Tibial nerve (tissue), 4 donors: ENCODE data around the gene RAB8B. TPM values are rescaled to one million over a fixed set of nuclear protein-coding genes. Genes with fewer than 3 reads are reported as not detected.

Source experiments
- DNase-seq, 2 donors: peaks; one replicate each; pipeline ENCODE4 v3.0.0-alpha.2; 2019; ENCODE audit warnings: low spot score in 2 of 2
- H3K27ac ChIP-seq, 4 donors: fragments of 200-600 bp; sonication (generic) in 3 of 4; one replicate each; pipeline ENCODE4 v1.5.1; 2017 to 2019; ENCODE audit warnings: mild to moderate bottlenecking in 1 of 4
- H3K27me3 ChIP-seq, 2 donors: fragments of 200-600 bp; sonication (generic) in 1 of 2; one replicate each; pipeline versions ENCODE4 v1.5.1 to v1.6.0; 2017 to 2019
- H3K36me3 ChIP-seq, 3 donors: fragments of 200-600 bp; sonication (generic); one replicate each; pipeline ENCODE4 v1.5.1; 2018 to 2019
- H3K4me1 ChIP-seq, 4 donors: fragments of 200-600 bp; sonication (generic) in 3 of 4; one replicate each; pipeline ENCODE4 v1.5.1; 2017 to 2019
- H3K4me3 ChIP-seq, 4 donors: fragments of 200-600 bp; sonication (generic) in 3 of 4; one replicate each; pipeline ENCODE4 v1.5.1; 2017 to 2019; ENCODE audit warnings: mild to moderate bottlenecking in 1 of 4, moderate library complexity in 1 of 4
- H3K9me3 ChIP-seq, 4 donors: fragments of 200-600 bp; sonication (generic) in 3 of 4; one replicate each; pipeline ENCODE4 v1.5.1; 2017 to 2019
- EP300 ChIP-seq, 2 donors: sonication (generic); formaldehyde crosslinking; IDR thresholded peaks; one replicate each; pipeline ENCODE4 v1.6.1; 2017; ENCODE audit warnings: antibody characterized with exemption in 2 of 2, mild to moderate bottlenecking in 1 of 2
- POLR2A ChIP-seq, 2 donors: fragments of 450-650 bp; IDR thresholded peaks; one replicate each; pipeline ENCODE4 v1.6.1; 2017; ENCODE audit warnings: antibody characterized with exemption in 2 of 2, mild to moderate bottlenecking in 2 of 2, moderate library complexity in 2 of 2
- WGBS, 2 donors: methylation state at CpG; one replicate each; pipeline ENCODE4 v1.1.5; 2018; 5-methylcytosine and 5-hydroxymethylcytosine counted together
- total RNA-seq, 4 donors: library from RNA; depleted of rRNA; stranded (reverse); fragments of >200 nt; gene quantifications; one replicate each; pipeline ENCODE4 v1.1.0, GENCODE V29; 2016
- TF ChIP-seq, protein P1 (sequence below), 5 experiments: fragments of 200-600 bp in 3 of 5; fragments of 450-650 bp in 2 of 5; sonication (generic) in 3 of 5; IDR thresholded peaks; one replicate each; pipeline ENCODE4 v1.5.1; 2016 to 2019; ENCODE audit warnings: antibody characterized with exemption in 5 of 5, mild to moderate bottlenecking in 3 of 5, moderate library complexity in 2 of 5

RAB8B gene
- total RNA-seq, 4 donors from 2014 or later, result 32.9 to 45.0 (median 42.5) TPM

DNA sequence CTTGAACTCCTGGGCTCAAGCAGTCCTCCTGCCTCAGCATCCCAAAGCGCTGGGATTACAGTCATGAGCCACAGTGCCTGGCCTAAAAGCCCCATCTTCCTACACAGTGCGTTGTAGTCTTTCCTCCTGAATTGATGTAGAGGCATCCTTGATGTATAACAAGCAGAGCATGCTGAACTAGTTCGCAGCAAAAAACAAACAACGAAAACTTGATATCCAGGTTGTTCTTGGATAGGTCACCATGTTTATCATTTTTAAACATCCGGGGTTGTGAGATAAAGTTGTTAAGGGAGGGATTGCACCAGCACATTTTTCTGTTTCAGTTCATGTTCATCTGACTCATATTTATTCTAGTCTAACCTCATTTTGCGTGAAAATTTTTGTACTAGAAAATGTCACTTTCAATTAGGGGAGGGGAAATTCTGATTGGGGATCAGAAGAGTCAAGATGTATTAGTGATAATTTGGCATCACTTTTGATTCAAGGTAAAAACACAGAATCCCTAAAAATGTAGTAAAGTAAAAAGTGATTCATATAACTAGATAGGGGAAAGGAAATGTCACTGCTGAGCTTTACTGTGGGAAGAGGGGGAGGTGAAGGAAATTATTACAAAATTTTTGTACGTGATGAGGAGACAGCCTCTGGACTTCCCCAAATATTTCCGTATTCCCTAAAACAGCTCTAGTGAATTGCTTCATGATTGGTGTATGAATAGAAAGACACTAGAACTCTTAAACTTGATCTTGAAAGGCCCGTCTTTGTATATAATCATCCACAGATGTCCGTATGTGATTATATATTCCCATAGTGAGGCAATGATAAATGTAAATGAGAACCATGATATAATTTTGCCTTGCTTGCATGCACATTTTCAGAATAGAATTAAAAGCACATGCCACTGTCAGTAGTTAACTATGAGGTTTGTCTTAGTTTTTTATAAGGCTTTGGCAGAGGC is 22.9 kb downstream of the RAB8B start:
- Histone ChIP-seq H3K27ac (peak overlapping the region; percentile 25 to 93 (median 78)), H3K27me3 (no peaks in the 10 kb centered on the region), H3K4me1 (peaks cover 5 to 65% (median 42%) of the 10 kb centered on the region in 4 donors), H3K36me3 (no peaks in the 10 kb centered on the region), H3K4me3 (no peak overlapping the region), H3K9me3 (no peaks in the 10 kb centered on the region)
- peak in 1 of 2 donors; percentile 46 for TF ChIP-seq EP300 (IDR thresholded peaks at IDR 0.05)
- no peak for TF ChIP-seq POLR2A (IDR thresholded peaks at IDR 0.05)
- no peak for DNase-seq
- WGBS, 2 donors, result 46 to 50% methylated on average over 10 of the region's 10 CpGs

DNA sequence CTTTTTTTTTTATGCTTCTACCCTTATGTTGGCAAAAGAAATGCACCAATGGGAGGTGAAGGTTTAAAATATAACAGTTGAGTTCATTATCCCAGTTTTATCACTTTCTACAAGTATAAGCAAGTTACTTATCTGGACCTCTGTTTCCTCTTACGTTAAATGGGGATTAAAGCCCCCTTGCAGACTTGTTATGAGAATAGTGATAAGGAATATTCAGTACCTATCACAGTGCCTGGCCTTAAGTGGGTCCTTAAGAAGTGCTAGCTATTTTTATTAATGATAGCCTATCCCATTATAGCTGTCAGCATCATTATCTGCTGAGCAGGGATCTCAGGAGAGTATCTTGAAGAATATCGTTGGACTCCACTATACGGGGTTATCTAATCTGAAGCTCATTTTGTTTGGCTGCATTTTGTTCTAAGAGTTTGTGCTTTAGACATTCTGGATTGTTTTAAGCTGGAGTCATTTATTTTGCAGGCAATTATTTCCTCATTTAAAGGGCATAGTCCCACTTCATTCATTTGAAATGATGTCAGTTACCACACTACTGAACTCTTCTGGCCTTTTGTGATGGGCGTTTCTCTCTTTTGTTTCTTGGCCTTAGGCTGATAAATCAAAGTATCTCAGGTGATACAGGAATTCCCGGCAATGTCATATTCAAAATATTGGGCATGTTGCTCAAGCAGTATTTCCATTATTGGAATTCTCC is 28.8 kb downstream of the RAB8B start:
- peaks cover 0 to 6% (median 0%) of the 10 kb centered on the region in 3 donors for H3K36me3 ChIP-seq
- DNase-seq, result no peak
- H3K4me3 ChIP-seq, result no peak overlapping the region
- TF ChIP-seq EP300 (IDR thresholded peaks at IDR 0.05) (peak; percentile 57 to 84), POLR2A (IDR thresholded peaks at IDR 0.05) (no peak)
- TF ChIP-seq, protein P1, sequence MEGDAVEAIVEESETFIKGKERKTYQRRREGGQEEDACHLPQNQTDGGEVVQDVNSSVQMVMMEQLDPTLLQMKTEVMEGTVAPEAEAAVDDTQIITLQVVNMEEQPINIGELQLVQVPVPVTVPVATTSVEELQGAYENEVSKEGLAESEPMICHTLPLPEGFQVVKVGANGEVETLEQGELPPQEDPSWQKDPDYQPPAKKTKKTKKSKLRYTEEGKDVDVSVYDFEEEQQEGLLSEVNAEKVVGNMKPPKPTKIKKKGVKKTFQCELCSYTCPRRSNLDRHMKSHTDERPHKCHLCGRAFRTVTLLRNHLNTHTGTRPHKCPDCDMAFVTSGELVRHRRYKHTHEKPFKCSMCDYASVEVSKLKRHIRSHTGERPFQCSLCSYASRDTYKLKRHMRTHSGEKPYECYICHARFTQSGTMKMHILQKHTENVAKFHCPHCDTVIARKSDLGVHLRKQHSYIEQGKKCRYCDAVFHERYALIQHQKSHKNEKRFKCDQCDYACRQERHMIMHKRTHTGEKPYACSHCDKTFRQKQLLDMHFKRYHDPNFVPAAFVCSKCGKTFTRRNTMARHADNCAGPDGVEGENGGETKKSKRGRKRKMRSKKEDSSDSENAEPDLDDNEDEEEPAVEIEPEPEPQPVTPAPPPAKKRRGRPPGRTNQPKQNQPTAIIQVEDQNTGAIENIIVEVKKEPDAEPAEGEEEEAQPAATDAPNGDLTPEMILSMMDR (IDR thresholded peaks at IDR 0.05), result no peak
- H3K9me3 ChIP-seq, result no peaks in the 10 kb centered on the region
- peaks cover 0 to 65% (median 31%) of the 10 kb centered on the region in 4 donors for H3K4me1 ChIP-seq
- 33 to 40% methylated on average over 5 of the region's 5 CpGs for WGBS, 2 donors
- no peaks in the 10 kb centered on the region for H3K27me3 ChIP-seq
- H3K27ac ChIP-seq, result peak overlapping the region in 3 of 4 donors; percentile 44 to 78 (median 71)

- no peak for DNase-seq
Measured at GRCh38 chr15:63219196-63219710, 29.8 kb downstream of the RAB8B start.

DNA sequence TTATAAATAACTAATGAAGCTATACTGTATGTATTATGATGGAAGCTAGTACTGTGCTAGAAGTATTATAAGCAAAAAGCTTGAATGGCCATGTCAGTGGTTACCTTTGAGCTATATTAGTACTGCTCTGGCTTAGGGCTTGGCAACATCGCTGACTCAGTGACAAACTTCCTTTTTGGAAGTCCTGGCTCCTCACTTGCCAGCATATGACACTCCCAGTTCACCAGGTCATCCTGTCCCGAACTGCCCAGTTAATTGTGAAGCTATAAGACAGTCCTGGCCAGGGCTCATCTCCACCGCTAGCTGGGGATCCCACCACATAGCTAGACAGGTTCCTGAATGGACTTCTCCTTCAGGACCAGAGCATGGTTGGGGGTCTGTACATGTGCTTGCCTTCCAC is 31.9 kb downstream of the RAB8B start:
- H3K4me1 ChIP-seq, result peaks cover 0 to 54% (median 24%) of the 10 kb centered on the region in 4 donors
- 61 to 66% methylated on average over 3 of the region's 3 CpGs for WGBS, 2 donors
- no peak for DNase-seq
- H3K9me3 ChIP-seq, result no peaks in the 10 kb centered on the region
- H3K27me3 ChIP-seq, result no peaks in the 10 kb centered on the region
- no peak overlapping the region for H3K4me3 ChIP-seq
- peaks cover 0 to 6% (median 0%) of the 10 kb centered on the region in 3 donors for H3K36me3 ChIP-seq
- H3K27ac ChIP-seq, result peak overlapping the region in 3 of 4 donors; percentile 3 to 30 (median 17)
- TF ChIP-seq, protein P1 (IDR thresholded peaks at IDR 0.05), result no peak
- TF ChIP-seq EP300 (IDR thresholded peaks at IDR 0.05), result peak in 1 of 2 donors; percentile 32
- TF ChIP-seq POLR2A (IDR thresholded peaks at IDR 0.05), result no peak

More at GRCh38 chr15:63219196-63219710, 29.8 kb downstream of the RAB8B start:
- peaks cover 0 to 6% (median 0%) of the 10 kb centered on the region in 3 donors for H3K36me3 ChIP-seq
- WGBS, 2 donors, result 35 to 43% methylated on average over 3 of the region's 3 CpGs
- no peaks in the 10 kb centered on the region for H3K27me3 ChIP-seq
- H3K4me1 ChIP-seq, result peaks cover 0 to 55% (median 24%) of the 10 kb centered on the region in 4 donors
- no peak overlapping the region for H3K4me3 ChIP-seq
- H3K9me3 ChIP-seq, result no peaks in the 10 kb centered on the region
- TF ChIP-seq EP300 (IDR thresholded peaks at IDR 0.05) (no peak), POLR2A (IDR thresholded peaks at IDR 0.05) (no peak)
- TF ChIP-seq, protein P1 (IDR thresholded peaks at IDR 0.05), result no peak
- peak overlapping the region in 3 of 4 donors; percentile 44 to 78 (median 71) for H3K27ac ChIP-seq

DNA sequence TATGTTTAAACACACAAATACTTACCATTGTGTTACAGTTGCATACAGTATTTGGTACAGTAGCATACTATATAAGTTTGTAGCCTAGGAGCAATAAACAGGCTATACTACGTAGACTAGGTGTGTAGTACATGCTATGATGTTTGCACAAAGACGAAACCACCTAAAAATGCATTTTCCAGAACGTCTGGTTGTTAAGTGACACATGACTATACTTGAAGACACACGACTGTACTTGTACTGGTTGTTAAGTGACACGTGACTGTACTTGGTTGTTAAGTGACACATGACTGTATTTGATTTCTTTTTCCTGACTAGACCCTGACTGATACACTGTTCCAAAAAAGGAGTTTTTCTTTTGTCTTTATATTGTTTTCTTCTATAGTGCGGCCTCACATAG is 34.1 kb downstream of the RAB8B start:
- TF ChIP-seq, protein P1 (IDR thresholded peaks at IDR 0.05), result no peak
- TF ChIP-seq EP300 (IDR thresholded peaks at IDR 0.05) (no peak), POLR2A (IDR thresholded peaks at IDR 0.05) (no peak)
- H3K36me3 ChIP-seq, result peaks cover 0 to 6% (median 0%) of the 10 kb centered on the region in 3 donors
- H3K27ac ChIP-seq, result no peak overlapping the region
- H3K9me3 ChIP-seq, result no peaks in the 10 kb centered on the region
- WGBS, 2 donors, result 75 to 76% methylated on average over 6 of the region's 6 CpGs
- H3K4me1 ChIP-seq, result peaks cover 0 to 59% (median 19%) of the 10 kb centered on the region in 4 donors
- no peak overlapping the region for H3K4me3 ChIP-seq
- H3K27me3 ChIP-seq, result no peaks in the 10 kb centered on the region
- DNase-seq, result no peak
